Activated T-cell treated with anti-CD3 and anti-CD28 coated beads, Interleukin-2, amount 50 U/mL, for 4 hours (primary cell): ENCODE measurements around the gene GMEB2. TPM values are rescaled to one million over a fixed set of nuclear protein-coding genes. Genes with fewer than 3 reads are reported as not detected.

ENCODE experiments used
- total RNA-seq, 3 donors: library from RNA; stranded (reverse); gene quantifications; one replicate each; pipeline ENCODE4 v1.2.1, GENCODE V29; 2021

GMEB2 gene
- total RNA-seq, 3 donors from 2014 or later: 14.6 to 16.1 (median 15.1) TPM

Other genes starting within 250 kb of the GMEB2 start
- not detected for gene KCNQ2, start 154.4 kb downstream of the GMEB2 start, total RNA-seq
- under 1 TPM; 0.63 to 0.96 (median 0.74) TPM for gene EEF1A2, start 128.0 kb downstream of the GMEB2 start, total RNA-seq
- 100 to 1,000 TPM; 137 to 171 (median 165) TPM for gene PPDPF, start 106.3 kb downstream of the GMEB2 start, total RNA-seq
- under 1 TPM; 0.13 to 0.21 (median 0.16) TPM for gene PTK6, start 89.7 kb downstream of the GMEB2 start, total RNA-seq
- gene SRMS, start 79.4 kb downstream of the GMEB2 start, total RNA-seq: not detected
- gene FNDC11, start 72.9 kb downstream of the GMEB2 start, total RNA-seq: under 1 TPM; 0.13 to 0.19 (median 0.18) TPM
- 10 to 100 TPM in 1 of 3 donors, 1 to 10 TPM in 2; 7.4 to 11.9 (median 7.8) TPM for gene HELZ2, start 52.9 kb downstream of the GMEB2 start, total RNA-seq
- 10 to 100 TPM; 11.4 to 16.2 (median 12.4) TPM for gene STMN3, start 26.3 kb upstream of the GMEB2 start, total RNA-seq
- gene RTEL1, start 31.2 kb upstream of the GMEB2 start, total RNA-seq: 10 to 100 TPM; 50.6 to 67.7 (median 62.3) TPM
- under 1 TPM in 1 of 3 donors, not detected in 2; 0.47 TPM for gene TNFRSF6B, start 69.6 kb upstream of the GMEB2 start, total RNA-seq
- gene ARFRP1, start 80.9 kb upstream of the GMEB2 start, total RNA-seq: 10 to 100 TPM; 62.1 to 67.1 (median 63.5) TPM
- gene ZGPAT, start 80.9 kb upstream of the GMEB2 start, total RNA-seq: 10 to 100 TPM; 38.1 to 43.9 (median 42.0) TPM
- 10 to 100 TPM in 1 of 3 donors, 1 to 10 TPM in 2; 7.1 to 10.4 (median 9.3) TPM for gene LIME1, start 109.6 kb upstream of the GMEB2 start, total RNA-seq
- gene SLC2A4RG, start 112.7 kb upstream of the GMEB2 start, total RNA-seq: 10 to 100 TPM; 17.2 to 18.1 (median 17.3) TPM
- 1 to 10 TPM in 2 of 3 donors, under 1 TPM in 1; 0.89 to 3.8 (median 2.2) TPM for gene ZBTB46, start 204.2 kb upstream of the GMEB2 start, total RNA-seq
- not detected for gene ABHD16B, start 234.4 kb upstream of the GMEB2 start, total RNA-seq
- gene TPD52L2, start 238.2 kb upstream of the GMEB2 start, total RNA-seq: 10 to 100 TPM; 87.4 to 95.0 (median 89.3) TPM